Measurements from ENCODE around the gene NDUFS1. TPM values are rescaled to one million over a fixed set of nuclear protein-coding genes. Genes with fewer than 3 reads are reported as not detected.
"Not testable (repeated sequence)": the region's sequence is repeated elsewhere in the genome, so short reads cannot be mapped to it uniquely, and the experiment has no call there.

NDUFS1 gene
- total RNA-seq = 100 to 1,000 TPM; 128 to 241 (median 196) TPM
- 100 to 1,000 TPM in 1 of 3 donors, 10 to 100 TPM in 2; 15.1 to 206 (median 33.4) TPM for polyA plus RNA-seq
- long read RNA-seq, donor 1, full-length matches to known transcripts = 38 of 150 reads
- long read RNA-seq, donor 1, partial matches to known transcripts = 112 of 150 reads
- long read RNA-seq, donor 1, other reads (novel, unspliced or antisense) = 0 of 150 reads
- long read RNA-seq, donor 2, full-length matches to known transcripts = 19 of 147 reads
- long read RNA-seq, donor 2, partial matches to known transcripts = 128 of 147 reads
- long read RNA-seq, donor 2, other reads (novel, unspliced or antisense) = 0 of 147 reads
- long read RNA-seq, donor 3, full-length matches to known transcripts = 27 of 85 reads
- long read RNA-seq, donor 3, partial matches to known transcripts = 58 of 85 reads
- long read RNA-seq, donor 3, other reads (novel, unspliced or antisense) = 0 of 85 reads
- long read RNA-seq, donor 4, full-length matches to known transcripts = 37 of 72 reads
- long read RNA-seq, donor 4, partial matches to known transcripts = 20 of 72 reads
- long read RNA-seq, donor 4, other reads (novel, unspliced or antisense) = 15 of 72 reads
- long read RNA-seq, donor 5, full-length matches to known transcripts = 256 of 288 reads
- long read RNA-seq, donor 5, partial matches to known transcripts = 7 of 288 reads
- long read RNA-seq, donor 5, other reads (novel, unspliced or antisense) = 25 of 288 reads
- long read RNA-seq, donor 6, full-length matches to known transcripts = 17 of 36 reads
- long read RNA-seq, donor 6, partial matches to known transcripts = 8 of 36 reads
- long read RNA-seq, donor 6, other reads (novel, unspliced or antisense) = 11 of 36 reads
- long read RNA-seq, donor 7, full-length matches to known transcripts = 12 of 50 reads
- long read RNA-seq, donor 7, partial matches to known transcripts = 38 of 50 reads
- long read RNA-seq, donor 7, other reads (novel, unspliced or antisense) = 0 of 50 reads
- long read RNA-seq, donor 8, full-length matches to known transcripts = 37 of 1,585 reads
- long read RNA-seq, donor 8, partial matches to known transcripts = 1,473 of 1,585 reads
- long read RNA-seq, donor 8, other reads (novel, unspliced or antisense) = 75 of 1,585 reads
- long read RNA-seq, donor 9, full-length matches to known transcripts = 27 of 99 reads
- long read RNA-seq, donor 9, partial matches to known transcripts = 72 of 99 reads
- long read RNA-seq, donor 9, other reads (novel, unspliced or antisense) = 0 of 99 reads
- long read RNA-seq, donor 10, full-length matches to known transcripts = 13 of 59 reads
- long read RNA-seq, donor 10, partial matches to known transcripts = 46 of 59 reads
- long read RNA-seq, donor 10, other reads (novel, unspliced or antisense) = 0 of 59 reads

DNA sequence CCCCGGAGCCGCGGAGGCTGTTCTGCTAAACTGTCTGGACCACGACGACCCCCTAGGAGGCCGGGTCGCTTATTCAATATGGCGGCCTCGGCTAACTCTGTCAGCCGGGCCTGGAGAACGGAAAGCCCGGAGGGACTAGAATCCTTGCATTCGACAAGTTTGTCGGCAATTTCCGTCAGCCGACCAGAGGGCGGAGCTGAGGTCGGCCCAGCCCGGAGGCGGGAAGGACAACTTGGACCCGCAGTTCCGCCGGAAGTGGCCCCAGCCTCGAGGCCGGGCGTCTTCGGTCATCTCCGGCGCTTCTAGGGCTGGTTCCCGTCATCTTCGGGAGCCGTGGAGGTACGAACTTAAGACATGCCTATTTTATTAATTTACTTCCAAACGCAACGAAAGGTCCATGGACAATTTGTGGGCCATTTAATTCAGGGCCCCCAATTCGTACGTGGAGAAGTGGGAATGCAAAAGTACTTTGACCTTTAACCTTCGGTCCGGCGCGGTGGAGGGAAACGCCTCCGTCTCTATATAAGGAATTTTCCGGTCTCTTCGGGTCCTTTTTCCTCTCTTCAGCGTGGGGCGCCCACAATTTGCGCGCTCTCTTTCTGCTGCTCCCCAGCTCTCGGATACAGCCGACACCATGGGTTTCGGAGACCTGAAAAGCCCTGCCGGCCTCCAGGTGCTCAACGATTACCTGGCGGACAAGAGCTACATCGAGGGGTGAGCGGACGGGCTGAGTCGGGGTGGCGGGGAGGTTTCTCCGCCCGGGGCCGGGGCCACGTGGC lies at the start of gene NDUFS1, which contains the start of gene EEF1B2:
NDUFS1 (minus strand) TSS at position 99 of the 779 bp plus-strand sequence. CDS start 5,766 bp downstream, outside the sequence.
EEF1B2 (plus strand) TSS at position 550 of the 779 bp plus-strand sequence; CDS start at position 635, 85 bp downstream.
- peak; percentile 97 to 99 (median 98) for DNase-seq
- Histone ChIP-seq H3K27ac (peak within 1 kb of the TSS; percentile 89 to 96 (median 94)), H3K4me3 (peak within 1 kb of the TSS; percentile 56 to 91 (median 60)), H3K27me3 (no peaks in the 10 kb centered on the region), H3K4me1 (replicated peaks in 1 of 2) (peaks cover 19 to 47% of the 10 kb centered on the region in 2 donors), H3K9me3 (replicated peaks in 1 of 3) (no peaks in the 10 kb centered on the region), H3K36me3 (replicated peaks in 1 of 2) (peaks cover 0 to 29% of the 10 kb centered on the region in 2 donors)
- TF ChIP-seq, protein P1, sequence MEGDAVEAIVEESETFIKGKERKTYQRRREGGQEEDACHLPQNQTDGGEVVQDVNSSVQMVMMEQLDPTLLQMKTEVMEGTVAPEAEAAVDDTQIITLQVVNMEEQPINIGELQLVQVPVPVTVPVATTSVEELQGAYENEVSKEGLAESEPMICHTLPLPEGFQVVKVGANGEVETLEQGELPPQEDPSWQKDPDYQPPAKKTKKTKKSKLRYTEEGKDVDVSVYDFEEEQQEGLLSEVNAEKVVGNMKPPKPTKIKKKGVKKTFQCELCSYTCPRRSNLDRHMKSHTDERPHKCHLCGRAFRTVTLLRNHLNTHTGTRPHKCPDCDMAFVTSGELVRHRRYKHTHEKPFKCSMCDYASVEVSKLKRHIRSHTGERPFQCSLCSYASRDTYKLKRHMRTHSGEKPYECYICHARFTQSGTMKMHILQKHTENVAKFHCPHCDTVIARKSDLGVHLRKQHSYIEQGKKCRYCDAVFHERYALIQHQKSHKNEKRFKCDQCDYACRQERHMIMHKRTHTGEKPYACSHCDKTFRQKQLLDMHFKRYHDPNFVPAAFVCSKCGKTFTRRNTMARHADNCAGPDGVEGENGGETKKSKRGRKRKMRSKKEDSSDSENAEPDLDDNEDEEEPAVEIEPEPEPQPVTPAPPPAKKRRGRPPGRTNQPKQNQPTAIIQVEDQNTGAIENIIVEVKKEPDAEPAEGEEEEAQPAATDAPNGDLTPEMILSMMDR (IDR thresholded peaks at IDR 0.05) = no peak
- peak in 1 of 2 donors; percentile 75 for TF ChIP-seq POLR2A (IDR thresholded peaks at IDR 0.05)
- WGBS, 4 donors = 0 to 1% (median 0%) methylated on average over 22 to 64 of the region's 64 CpGs
- intact Hi-C loops (cut with DNase I) = loop anchor here in 1 of 2 donors (10.0 kb wide), 2 partner anchors 105 to 135 kb away; no protein-coding TSS in a partner anchor

DNA sequence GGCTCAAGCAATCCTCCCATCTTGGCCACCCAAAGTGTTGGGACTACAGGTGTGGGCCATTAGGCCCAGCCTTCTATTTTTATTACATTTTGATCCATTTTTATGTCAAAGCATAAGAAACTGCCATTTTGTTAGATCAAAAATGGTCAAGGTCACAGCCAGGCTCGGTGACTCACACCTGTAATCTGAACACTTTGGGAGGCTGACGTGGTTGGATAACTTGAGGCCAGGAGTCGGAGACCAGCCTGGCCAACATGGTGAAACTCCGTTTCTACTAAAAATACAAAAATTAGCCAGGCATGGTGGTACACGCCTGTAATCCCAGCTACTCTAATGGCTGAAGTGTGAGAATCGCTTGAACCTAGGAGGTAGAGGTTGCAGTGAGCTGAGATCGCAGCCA lies 49.7 kb upstream of the NDUFS1 start:
- peaks cover 0 to 6% of the 10 kb centered on the region in 2 donors for H3K4me1 ChIP-seq (replicated peaks in 1 of 2)
- intact Hi-C loops (cut with DNase I) = no loop called here

DNA sequence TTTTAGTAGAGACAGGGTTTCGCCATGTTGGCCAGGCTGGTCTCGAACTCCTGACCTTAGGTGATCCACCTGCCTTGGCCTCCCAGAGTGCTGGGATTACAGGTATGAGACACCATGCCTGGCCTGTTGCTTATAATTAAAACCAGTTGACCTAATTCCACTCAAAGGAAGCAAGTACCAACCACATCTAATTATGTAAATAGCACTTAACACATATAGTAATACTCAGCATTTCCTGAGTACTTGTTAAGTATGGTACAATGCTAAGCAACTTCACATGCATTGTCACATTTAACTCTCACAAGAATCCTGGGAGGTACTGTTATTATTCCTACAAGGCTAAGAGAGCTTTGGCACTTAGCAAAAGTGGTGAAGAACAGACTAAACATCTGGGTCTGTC lies 48.1 kb upstream of the NDUFS1 start:
- H3K9me3 ChIP-seq (replicated peaks in 1 of 3); H3K4me1 ChIP-seq (replicated peaks in 1 of 2); H3K27me3 ChIP-seq; intact Hi-C loops (cut with DNase I); H3K27ac ChIP-seq; DNase-seq; H3K36me3 ChIP-seq (replicated peaks in 1 of 2); H3K4me3 ChIP-seq: not testable (repeated sequence)
- WGBS, 4 donors = 91 to 100% (median 97%) methylated on average over 2 of the region's 2 CpGs

More for the DNA sequence above, 49.7 kb upstream of the NDUFS1 start:
- WGBS, 4 donors = 67 to 76% (median 68%) methylated on average over 7 of the region's 7 CpGs
- TF ChIP-seq, protein P1 (IDR thresholded peaks at IDR 0.05) = no peak
- no peak for TF ChIP-seq POLR2A (IDR thresholded peaks at IDR 0.05)
- H3K27me3 ChIP-seq = no peaks in the 10 kb centered on the region
- H3K4me3 ChIP-seq = no peak overlapping the region
- H3K9me3 ChIP-seq (replicated peaks in 1 of 3) = no peaks in the 10 kb centered on the region
- peak overlapping the region in 2 of 5 donors; percentile 12 to 34 for H3K27ac ChIP-seq
- H3K36me3 ChIP-seq (replicated peaks in 1 of 2) = no peaks in the 10 kb centered on the region
- DNase-seq = peak; percentile 42 to 79 (median 71)
